Measurements from ENCODE around the gene ANKRD20A1. TPM values are rescaled to one million over a fixed set of nuclear protein-coding genes. Genes with fewer than 3 reads are reported as not detected.
"Not testable (repeated sequence)": the region's sequence is repeated elsewhere in the genome, so short reads cannot be mapped to it uniquely, and the experiment has no call there.

The ANKRD20A1 gene
- under 1 TPM; 0.62 to 0.88 TPM for total RNA-seq

- H3K9me3 Mint-ChIP-seq; H3K27me3 Mint-ChIP-seq (ENCODE audit: low read depth); H3K27ac Mint-ChIP-seq; H3K36me3 Mint-ChIP-seq (ENCODE audit: low read depth); intact Hi-C loops (cut with micrococcal nuclease); H3K4me1 Mint-ChIP-seq (ENCODE audit: low read depth); CTCF ChIA-PET; DNase-seq; H3K4me3 Mint-ChIP-seq: not testable (repeated sequence)
Measured at GRCh38 chr9:67858871-67859270, at the start of gene ANKRD20A1. Gene ANKRD20A1, plus strand, starts transcription at chr9:67858931. Its CDS starts 496 bp downstream, at chr9:67859427.

- H3K9me3 Mint-ChIP-seq; H3K27me3 Mint-ChIP-seq (ENCODE audit: low read depth); intact Hi-C loops (cut with micrococcal nuclease); H3K27ac Mint-ChIP-seq; CTCF ChIA-PET; H3K36me3 Mint-ChIP-seq (ENCODE audit: low read depth); H3K4me1 Mint-ChIP-seq (ENCODE audit: low read depth); H3K4me3 Mint-ChIP-seq: not testable (repeated sequence)
- DNase-seq = peak; percentile 10
Measured at GRCh38 chr9:67832088-67832487, 26.6 kb upstream of the ANKRD20A1 start.
